Tibial artery (tissue), 4 donors: ENCODE measurements around the gene PEAR1.

Experiments used
- DNase-seq, 2 donors: peaks; one replicate each; pipeline ENCODE4 v3.0.0-alpha.2; 2019
- H3K27ac ChIP-seq, 2 donors: fragments of 200-600 bp; sonication (generic) in 1 of 2; 1 replicate in 1 of 2; 2 replicates in 1 of 2; pipeline ENCODE4 v1.5.1; 2018 to 2019; ENCODE audit warnings: mild to moderate bottlenecking in 1 of 2
- H3K27me3 ChIP-seq, 2 donors: fragments of 200-600 bp; sonication (generic) in 1 of 2; one replicate each; pipeline versions ENCODE4 v1.5.1 to v1.6.0; 2016 to 2019
- H3K36me3 ChIP-seq, 3 donors: fragments of 200-600 bp; sonication (generic) in 2 of 3; one replicate each; pipeline ENCODE4 v1.5.1; 2016 to 2019; ENCODE audit warnings: mild to moderate bottlenecking in 2 of 3
- H3K4me1 ChIP-seq, 4 donors: fragments of 200-600 bp; sonication (generic) in 2 of 4; 1 replicate in 3 of 4; 2 replicates in 1 of 4; pipeline ENCODE4 v1.5.1; 2016 to 2019
- H3K4me3 ChIP-seq, 2 donors: fragments of 200-600 bp; sonication (generic) in 1 of 2; 1 replicate in 1 of 2; 2 replicates in 1 of 2; pipeline ENCODE4 v1.5.1; 2018 to 2019; ENCODE audit warnings: mild to moderate bottlenecking in 2 of 2
- H3K9me3 ChIP-seq, 3 donors: fragments of 200-600 bp; sonication (generic) in 1 of 3; one replicate each; pipeline ENCODE4 v1.5.1; 2016 to 2019
- intact Hi-C: fragments of 100-400 bp; cut with DNase I; formaldehyde crosslinking; loops from one replicate; pipeline ENCODE4 v1.15.0; 2023; ENCODE audit warnings: low total_unique reads
- TF ChIP-seq, protein P1 (sequence below), 2 experiments: fragments of 200-600 bp in 1 of 2; fragments of 450-650 bp in 1 of 2; IDR thresholded peaks; one replicate each; pipeline ENCODE4 v1.5.1; 2017 to 2019; ENCODE audit warnings: antibody characterized with exemption in 2 of 2, mild to moderate bottlenecking in 1 of 2, moderate library complexity in 1 of 2

PEAR1 gene

DNA sequence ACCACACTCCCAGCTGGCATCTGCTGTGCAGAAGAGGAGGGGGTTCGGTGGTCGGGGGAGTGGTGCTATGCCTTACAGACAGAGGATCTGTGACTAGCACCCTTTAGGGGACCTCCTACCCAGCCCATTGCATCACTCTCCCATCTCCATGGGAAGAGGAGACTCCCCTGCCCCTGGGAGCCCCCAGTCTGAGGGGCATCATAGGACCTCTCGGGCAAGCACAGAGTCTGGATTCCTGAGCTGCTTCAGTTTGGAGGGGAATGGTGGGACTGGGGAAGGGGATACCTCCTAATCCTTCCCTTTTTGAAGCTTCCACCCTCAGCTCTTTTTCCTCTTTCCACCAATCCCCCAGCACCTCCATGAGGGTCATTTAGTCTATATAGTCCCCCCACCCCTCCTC is 36.0 kb upstream of the PEAR1 start:
- Histone ChIP-seq H3K27ac (no peak overlapping the region), H3K36me3 (no peaks in the 10 kb centered on the region), H3K27me3 (peaks cover 0 to 75% of the 10 kb centered on the region in 2 donors), H3K4me3 (no peak overlapping the region), H3K4me1 (peaks cover 0 to 28% (median 25%) of the 10 kb centered on the region in 4 donors), H3K9me3 (no peaks in the 10 kb centered on the region)
- intact Hi-C loops, result no loop called here
- no peak for DNase-seq
- TF ChIP-seq, protein P1, sequence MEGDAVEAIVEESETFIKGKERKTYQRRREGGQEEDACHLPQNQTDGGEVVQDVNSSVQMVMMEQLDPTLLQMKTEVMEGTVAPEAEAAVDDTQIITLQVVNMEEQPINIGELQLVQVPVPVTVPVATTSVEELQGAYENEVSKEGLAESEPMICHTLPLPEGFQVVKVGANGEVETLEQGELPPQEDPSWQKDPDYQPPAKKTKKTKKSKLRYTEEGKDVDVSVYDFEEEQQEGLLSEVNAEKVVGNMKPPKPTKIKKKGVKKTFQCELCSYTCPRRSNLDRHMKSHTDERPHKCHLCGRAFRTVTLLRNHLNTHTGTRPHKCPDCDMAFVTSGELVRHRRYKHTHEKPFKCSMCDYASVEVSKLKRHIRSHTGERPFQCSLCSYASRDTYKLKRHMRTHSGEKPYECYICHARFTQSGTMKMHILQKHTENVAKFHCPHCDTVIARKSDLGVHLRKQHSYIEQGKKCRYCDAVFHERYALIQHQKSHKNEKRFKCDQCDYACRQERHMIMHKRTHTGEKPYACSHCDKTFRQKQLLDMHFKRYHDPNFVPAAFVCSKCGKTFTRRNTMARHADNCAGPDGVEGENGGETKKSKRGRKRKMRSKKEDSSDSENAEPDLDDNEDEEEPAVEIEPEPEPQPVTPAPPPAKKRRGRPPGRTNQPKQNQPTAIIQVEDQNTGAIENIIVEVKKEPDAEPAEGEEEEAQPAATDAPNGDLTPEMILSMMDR (IDR thresholded peaks at IDR 0.05), result no peak

DNA sequence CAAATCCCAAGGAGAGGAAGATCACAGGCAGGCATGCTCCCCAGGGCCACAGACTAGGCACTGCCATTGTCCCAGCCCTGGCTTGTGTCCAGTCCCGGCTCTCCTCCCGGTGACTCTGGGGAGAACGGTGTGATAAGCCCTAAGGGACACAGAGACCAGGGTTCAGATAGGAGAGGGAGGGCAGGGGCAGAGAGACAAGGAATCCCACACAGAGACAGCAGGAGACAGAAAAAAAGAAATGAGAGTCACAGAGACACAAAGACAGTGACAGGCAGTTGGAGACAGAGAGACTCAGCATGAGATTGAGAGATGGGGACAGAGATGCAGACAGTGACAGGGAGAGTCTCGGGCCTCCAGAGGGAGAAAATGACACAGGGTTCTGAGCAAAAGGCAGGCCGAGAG is 35.0 kb upstream of the PEAR1 start:
- Histone ChIP-seq H3K4me3 (peak overlapping the region in 1 of 2 donors; percentile 30), H3K27me3 (peaks cover 0 to 81% of the 10 kb centered on the region in 2 donors), H3K36me3 (no peaks in the 10 kb centered on the region), H3K9me3 (no peaks in the 10 kb centered on the region), H3K4me1 (peaks cover 0 to 27% (median 25%) of the 10 kb centered on the region in 4 donors), H3K27ac (no peak overlapping the region)
- intact Hi-C loops, result no loop called here
- TF ChIP-seq, protein P1 (IDR thresholded peaks at IDR 0.05), result no peak
- no peak for DNase-seq

DNA sequence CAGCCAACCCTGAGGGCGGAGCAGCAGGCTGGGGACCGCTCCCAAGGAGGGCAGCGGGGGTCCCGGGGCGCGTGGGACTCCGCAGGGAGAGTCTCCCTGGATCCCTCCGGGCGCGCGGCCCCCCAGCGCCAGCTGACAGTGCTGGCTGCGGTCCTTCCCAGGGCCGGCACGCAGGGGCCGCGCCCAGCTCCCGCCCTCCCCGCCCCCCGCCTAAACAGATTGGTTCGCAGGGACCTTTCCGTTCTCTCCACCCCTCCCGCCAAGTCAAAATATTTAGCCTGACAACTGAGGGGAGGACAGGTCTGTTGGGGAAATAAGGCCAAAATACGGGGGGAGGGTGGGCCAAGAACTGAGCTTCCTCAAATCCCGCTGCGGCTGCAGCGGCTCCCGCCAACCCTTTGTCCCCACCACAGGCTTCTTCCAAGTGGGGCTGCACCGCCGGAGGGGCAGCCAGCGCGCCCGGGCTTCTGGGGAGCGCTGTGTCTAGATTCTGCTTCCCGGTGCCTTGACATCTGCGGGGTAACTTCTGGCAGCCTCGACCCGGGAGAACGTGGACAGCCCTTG is 34.5 kb upstream of the PEAR1 start, which contains the start of gene INSRR:
TSS of gene INSRR (minus strand) at position 159 of the 564 bp plus-strand sequence. CDS start 496 bp downstream, outside the sequence.
- H3K4me1 ChIP-seq, result peaks cover 0 to 27% (median 25%) of the 10 kb centered on the region in 4 donors
- H3K36me3 ChIP-seq, result no peaks in the 10 kb centered on the region
- H3K27ac ChIP-seq, result no peak within 1 kb of the TSS
- intact Hi-C loops, result no loop called here
- no peaks in the 10 kb centered on the region for H3K9me3 ChIP-seq
- DNase-seq, result no peak
- H3K4me3 ChIP-seq, result peak within 1 kb of the TSS; percentile 10 to 30
- TF ChIP-seq, protein P1 (IDR thresholded peaks at IDR 0.05), result no peak
- H3K27me3 ChIP-seq, result peaks cover 0 to 81% of the 10 kb centered on the region in 2 donors

DNA sequence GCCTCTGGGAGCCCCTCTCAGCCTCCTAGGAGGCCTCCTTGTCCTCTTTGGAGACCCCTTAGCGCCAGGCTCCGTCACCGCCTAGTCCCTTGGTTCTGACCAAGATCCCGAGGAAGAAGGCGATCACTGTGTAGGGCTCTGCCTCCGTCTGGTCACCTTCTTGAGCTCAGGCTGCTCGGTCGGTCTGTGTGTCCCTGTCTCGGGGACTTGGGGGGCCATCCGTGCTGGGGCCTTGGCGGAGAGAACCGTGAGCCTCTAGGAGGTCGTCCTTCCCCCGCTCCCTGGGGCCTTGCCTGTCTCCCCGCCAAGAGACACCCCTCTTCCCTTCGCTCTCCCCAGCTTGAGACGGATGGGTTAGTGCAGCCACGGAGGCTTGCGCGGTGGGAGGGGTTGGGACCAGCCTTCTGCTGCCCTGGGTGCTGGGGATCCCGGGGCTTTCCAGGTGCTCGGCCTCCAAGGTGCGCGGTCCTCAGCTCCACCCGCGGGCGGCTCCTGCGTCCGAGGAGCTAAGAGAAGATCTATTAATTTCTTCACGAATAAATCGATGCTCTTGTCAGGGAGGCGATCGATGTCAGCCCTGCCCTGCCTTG is 33.9 kb upstream of the PEAR1 start:
- Histone ChIP-seq H3K27me3 (peaks cover 0 to 82% of the 10 kb centered on the region in 2 donors), H3K9me3 (no peaks in the 10 kb centered on the region), H3K36me3 (no peaks in the 10 kb centered on the region), H3K4me1 (peaks cover 0 to 27% (median 25%) of the 10 kb centered on the region in 4 donors), H3K4me3 (peak overlapping the region; percentile 10 to 30), H3K27ac (no peak overlapping the region)
- TF ChIP-seq, protein P1 (IDR thresholded peaks at IDR 0.05), result no peak
- intact Hi-C loops, result no loop called here
- no peak for DNase-seq

DNA sequence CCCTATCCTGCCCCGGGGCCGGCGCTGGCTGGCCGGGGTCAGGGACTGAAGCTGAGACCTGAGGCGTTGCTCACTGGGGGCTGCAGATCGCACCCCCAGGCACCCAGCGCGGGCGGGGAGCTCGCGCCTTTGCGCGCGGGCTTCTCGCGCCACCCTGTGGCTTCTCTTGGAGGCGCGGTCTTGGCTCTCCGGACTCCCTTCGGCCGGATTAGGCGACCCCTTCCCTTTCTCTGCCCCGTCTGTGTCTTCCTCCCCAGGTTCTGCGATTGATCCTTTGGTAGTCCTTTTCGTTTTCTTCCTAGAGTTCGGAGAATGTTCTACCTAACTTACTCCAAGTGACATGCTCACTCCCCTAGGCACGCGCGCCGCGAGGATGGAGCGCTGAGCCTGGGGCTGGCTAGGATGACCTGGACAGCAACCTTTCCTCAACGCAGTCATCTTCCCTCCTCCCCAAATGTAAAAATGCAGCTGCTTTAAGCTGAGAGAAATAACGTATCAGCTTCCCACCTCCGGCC is 33.3 kb upstream of the PEAR1 start:
- Histone ChIP-seq H3K36me3 (no peaks in the 10 kb centered on the region), H3K27ac (no peak overlapping the region), H3K4me1 (peaks cover 0 to 27% (median 25%) of the 10 kb centered on the region in 4 donors), H3K9me3 (no peaks in the 10 kb centered on the region), H3K27me3 (peaks cover 0 to 85% of the 10 kb centered on the region in 2 donors), H3K4me3 (peak overlapping the region; percentile 10 to 30)
- DNase-seq, result no peak
- TF ChIP-seq, protein P1 (IDR thresholded peaks at IDR 0.05), result peak; percentile 58 to 73
- intact Hi-C loops, result no loop called here
